DMS114 treated with DMSO at 0.1 percent for 48 hours (cell line): ENCODE results near the gene MEN1.

ENCODE experiments used
- DNase-seq: peaks from one replicate; lab custom pipeline; 2025; ENCODE audit not compliant: unreplicated experiment; lab: John Stamatoyannopoulos, UW

The MEN1 gene

DNA sequence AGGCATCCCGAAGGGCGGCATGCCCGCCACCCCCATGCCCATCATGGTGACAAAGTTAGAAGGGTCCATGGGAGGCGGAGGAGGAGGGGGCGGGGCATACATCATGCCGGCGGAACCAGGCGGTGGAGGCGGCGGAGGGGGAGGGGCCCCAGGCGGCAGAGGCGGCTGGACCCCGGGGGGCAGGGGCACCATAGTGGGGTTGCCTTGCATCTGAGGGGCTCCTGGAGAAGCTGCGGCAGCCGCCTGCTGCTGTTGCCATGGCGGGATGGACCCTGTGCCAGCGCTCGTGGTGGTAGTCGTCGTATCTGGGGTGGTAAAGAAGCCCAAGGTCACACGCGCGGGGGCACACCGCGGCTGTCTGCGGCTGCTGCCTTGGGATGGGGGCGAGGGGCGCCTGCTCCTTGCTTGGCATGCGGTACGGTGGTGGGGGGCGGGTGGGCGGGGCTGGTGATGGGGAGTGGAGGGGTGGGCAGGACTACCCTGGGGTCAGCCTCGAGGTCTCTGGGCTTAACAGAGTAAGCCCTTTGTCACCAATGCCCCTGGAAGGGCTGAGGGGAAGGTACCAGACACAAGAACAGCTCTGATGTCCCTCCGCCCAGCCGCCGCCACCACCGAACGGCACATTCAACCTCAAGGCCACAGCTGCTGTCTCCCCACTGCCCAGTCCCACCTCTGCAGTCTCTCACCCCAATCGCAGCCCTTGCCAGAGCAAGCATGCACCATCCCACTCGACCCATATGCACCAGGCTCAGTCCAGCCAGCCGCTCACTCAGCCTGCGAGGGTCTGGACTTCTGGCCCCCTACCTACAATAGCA, 44.3 kb downstream of the MEN1 start:
- DNase-seq, result no peak

DNA sequence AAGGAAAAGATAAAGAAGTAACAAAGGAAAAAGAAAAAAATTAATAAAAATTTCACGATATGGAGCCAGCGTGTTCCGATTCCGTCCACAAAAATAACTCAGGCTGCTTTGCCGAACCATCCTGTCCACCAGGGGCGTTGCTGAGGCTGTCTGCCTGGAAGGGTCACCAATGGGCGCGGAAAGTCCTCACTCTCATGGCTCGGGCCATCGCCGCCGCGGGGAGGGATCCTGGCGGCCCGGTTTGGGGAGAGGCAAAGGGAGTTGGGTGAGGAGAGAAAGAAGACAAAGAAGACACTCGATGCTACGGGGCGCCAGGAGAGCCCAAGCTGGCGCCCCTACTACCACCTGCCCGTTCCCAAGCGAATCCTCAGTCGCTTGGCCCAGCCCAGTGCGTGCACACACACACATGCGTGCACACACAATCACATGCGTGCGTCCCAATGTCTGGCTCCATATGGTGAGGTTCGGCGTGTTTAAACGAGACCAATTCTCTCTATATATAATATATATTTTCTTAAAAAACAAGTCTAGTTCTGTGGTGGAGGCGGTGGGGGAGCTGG, 45.0 kb downstream of the MEN1 start:
- no peak for DNase-seq

- no peak for DNase-seq
Observed at GRCh38 chr11:64764753-64765152, 45.6 kb downstream of the MEN1 start.

DNA sequence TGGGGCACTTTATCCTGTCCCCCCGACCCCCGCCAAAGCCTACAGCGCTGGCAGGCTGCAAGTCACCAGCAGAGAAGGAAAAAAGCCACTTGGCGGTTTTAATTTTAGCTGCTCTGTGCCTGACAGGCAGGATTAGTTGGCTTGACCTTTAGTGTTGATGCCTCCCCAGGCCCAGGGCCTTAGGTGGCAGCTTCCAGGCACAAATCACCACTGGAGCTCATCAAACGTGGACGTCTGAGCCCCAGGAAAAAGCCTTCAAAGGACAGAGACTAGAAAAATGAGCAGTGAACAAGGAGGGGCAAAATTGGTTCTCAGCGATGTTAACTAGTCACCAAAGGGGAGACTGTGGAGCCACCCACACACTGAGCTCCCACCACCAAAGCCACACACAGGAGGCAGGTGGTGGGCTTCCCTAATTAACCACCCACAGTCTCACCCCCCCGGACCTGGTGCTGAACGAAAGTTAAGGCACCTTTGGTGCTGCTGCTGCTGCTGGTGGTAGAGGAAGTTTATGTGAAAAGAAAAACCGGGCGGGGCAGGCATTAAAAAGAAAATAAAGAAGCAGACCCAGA, 46.2 kb downstream of the MEN1 start:
- no peak for DNase-seq

- no peak for DNase-seq
Observed at GRCh38 chr11:64763526-64764039, 46.8 kb downstream of the MEN1 start.

DNA sequence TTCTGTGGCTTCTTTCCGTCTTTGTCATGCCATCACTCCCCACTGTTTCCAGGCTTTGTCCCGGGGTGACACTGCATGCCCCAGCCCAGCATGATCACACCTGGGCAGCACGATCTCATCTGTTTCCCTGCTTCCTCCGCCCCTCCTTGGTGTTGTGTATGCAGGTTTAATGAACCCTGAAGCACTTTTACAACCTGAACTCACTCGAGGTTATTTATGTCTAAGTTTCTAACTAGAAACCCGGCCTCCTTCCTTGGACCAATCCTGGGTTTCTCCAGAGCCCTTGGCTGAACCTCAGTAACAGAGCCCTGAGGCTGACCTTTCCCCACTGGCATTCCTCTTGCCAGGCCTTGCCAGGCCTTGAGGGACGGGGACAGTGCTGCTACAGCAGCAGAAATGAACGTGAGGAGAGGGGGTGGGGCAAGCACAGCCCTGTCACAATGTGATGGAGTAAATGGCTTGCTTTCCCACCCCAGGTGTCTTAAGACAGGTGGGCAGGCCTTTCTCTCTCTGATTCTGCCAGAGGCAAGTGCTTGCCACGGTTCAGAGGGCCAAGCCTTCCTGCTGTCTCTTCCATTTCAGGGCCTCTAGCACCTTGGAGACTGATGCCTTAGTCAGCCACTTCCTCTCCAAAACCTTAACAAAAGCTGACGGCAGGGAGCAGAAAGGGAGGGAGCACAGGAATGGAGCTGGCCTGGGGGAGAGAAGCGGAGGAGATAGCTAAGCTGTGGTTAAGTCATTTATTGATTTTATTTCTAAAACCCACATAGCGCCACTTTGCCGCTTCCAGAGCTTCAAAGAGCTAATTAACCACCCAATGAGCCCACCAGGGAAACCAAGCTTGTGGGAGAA, 47.5 kb downstream of the MEN1 start:
- DNase-seq, result no peak

DNA sequence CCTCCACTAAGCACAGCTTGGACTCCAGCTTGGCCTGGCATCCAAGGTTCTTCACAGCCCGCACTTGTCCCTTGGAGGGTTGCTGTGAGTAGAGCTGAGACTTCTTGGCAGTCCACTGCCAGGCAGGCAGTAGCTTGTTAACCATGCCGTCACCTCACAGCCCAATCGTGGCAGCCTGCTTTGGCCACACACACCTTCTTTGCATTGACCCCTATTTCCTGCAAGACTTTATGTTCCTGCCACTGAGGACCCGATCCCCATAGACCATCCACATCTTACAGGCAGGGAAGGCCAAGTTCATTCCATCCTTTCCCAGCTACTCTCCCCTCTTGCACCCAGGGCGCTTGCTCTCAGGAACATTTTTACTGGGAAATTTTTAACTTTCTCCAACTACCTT, 48.1 kb downstream of the MEN1 start:
- DNase-seq, result no peak

DNA sequence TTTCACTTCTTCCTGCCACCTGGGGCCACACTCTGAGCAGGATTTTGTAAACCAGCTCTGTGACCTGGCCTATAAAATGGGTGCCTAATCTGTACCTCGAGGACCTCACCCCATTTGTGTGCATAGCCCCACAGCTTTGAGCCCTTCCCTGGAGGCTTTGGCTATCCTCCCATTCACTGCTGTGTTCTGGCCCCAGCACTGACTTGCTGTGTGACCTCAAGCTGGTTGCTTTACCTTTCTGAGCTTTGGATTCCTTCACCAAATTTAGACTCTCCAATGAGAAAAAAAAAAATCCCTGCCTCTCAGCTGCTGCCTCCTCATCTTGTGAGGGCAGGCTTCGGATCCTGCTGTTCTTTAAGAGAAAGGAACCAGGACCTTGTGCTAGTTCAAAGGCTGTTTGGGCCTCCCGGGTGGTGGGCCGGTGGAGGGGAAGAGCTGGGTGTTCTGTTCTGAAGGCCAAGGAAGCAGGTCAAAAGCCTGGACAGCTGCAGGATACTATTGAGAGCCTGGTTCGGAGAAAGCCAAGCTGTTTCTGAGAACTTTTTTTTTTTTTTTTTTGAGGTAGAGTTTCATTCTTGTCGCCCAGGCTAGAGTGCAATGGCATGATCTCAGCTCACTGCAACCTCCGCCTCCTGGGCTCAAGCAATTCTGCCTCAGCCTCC, 49.5 kb downstream of the MEN1 start:
- no peak for DNase-seq

DNA sequence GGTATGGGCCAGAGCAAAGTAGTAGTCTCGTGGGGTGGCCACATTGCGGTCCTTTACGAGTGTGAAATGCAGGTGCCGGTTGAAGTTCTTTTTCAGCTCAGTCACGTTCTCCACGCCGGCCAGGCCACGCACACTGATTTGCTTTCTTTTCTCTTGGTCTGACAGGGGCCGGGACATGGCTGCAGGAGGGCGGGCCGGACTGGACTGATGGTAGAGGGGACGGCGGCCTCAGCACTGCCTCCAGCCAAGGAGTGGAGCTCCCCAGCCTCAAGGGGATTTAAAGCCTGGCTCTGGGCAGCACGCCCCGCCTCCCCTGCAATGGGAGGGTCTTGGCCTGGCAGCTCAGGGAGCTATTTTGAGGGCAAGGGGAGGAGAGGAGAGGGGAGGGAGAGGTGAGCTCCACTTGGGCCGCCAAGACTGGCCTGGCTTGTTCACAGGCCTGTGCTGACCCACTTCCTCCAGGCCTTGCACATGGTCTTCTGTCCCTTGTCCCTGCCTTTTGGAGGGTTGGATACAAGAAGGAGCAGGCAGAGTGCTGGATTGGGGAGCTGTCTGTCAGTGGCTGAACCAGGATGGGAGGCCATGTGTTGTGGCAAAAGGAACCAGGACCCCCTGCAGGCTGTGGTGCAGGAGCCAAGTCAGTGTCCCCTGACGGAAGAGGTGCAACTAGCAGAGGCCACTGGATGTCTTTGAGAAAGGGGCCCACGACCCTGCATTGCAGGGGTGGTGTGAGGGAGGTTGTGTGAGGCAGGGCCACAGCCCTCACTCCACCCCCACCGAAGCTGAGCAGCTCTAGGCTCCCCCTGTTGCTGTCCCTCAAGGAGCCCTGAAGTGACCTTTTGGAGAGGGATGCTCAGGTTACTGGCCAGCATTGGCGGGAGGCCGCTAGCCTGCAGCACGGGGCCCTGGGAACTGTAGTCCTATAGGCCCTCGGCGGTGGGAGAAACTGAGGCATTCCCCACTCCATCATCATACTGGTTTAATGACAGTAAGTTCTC, 50.3 kb downstream of the MEN1 start, which contains the start of gene PYGM:
Gene PYGM (minus strand): TSS at position 253 of the 998 bp plus-strand sequence. CDS start 76 bp downstream, at position 177.
- no peak for DNase-seq

DNA sequence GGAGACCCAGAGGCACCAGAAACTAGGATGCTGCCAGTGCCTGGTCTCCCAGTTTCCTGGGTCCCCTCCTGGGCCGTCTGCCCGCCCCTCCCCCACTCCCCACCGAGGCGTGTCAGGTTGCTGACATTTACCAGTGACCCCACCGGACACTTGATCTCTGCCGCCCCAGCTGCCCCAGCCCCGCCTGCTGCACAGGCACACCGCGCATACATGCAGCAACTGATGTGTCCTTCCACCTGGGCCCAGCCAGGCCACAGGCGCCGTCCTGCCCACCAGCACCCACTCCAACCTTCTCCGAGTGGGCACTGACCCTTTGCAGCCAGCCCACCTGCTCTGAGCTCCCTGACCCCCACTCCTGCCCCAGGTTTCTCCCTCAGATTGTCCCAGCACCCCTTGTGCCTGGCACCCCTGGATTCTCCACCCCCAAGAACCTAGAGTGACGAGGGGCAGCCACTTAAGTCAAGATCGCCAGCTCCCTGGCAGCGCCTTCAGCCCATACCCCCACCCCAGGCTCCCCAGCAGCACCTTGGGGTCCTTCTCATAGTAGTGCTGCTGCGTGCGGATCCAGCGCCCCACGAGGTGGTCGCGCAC, 51.1 kb downstream of the MEN1 start:
- no peak for DNase-seq

DNA sequence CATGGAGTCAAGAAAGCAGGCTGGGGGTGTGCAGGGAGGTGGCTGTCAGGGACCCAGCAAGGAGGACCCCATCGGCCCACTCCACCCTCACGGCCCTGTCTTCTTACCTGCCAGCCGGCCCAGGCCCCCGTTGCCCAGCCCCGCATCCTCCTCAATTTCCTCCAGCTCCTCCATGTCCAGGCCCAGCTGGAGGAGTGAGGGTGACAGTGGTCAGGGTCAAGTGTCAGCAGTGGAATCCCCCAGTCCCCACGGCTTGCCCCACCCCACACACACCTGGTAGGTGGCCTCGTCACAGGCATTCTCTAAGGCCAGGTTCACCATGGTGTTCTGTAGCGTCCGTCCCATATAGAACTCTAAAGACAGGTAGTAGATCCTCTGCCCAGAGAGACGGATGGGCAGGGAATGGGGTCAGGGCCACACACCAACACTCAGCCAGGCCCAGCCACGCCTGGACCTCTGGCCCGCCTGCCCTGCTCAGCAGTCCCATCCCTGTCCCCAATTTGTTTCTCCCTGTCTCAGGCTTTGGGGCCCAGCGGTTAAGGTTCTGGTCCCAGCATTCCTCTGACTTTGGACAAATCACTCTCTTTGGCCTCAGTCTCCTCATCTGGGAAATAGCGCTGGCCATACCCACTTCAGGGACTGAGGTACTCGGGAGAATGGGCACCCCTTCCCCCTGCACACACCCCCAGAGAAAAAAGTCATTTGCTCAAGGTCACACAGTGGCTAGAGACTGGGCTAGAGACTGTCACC, 51.8 kb downstream of the MEN1 start:
- DNase-seq, result no peak

GRCh38 chr11:64757549-64758329, 52.6 kb downstream of the MEN1 start:
- DNase-seq, result no peak

DNA sequence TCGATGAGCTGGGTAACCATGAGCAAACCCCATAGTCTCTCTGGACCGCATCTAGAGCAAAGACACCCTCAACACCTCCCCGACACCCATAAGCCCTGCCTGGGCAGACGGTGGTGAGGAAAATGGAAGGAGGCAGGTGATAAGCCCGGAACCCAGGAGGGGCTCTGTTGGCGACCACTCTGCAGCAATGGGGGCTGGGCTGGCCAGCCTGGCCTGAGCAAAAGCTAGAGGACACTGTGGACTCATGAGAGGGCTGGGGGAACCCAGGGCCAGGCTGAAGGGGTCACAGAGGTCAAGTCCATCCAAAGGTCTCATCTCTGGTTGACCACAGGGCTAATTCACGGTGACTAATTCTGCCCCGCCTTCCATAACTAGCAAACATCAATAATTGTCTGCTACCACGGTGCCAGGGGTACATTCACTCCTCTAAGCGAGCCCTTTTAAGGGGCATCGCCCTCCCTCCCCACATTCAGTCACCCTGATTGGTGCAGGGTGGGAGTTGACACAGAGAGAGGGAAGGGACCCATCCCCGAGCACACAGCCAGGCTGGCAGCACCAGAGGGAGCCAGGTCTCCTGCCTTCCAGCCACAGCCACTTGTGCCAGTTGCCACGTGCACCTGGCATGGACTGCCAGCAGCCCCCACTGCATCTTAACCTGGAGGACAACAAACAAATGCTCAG, 54.5 kb downstream of the MEN1 start:
- DNase-seq, result no peak

- no peak for DNase-seq
Observed at GRCh38 chr11:64754919-64755662, 55.3 kb downstream of the MEN1 start.

DNA sequence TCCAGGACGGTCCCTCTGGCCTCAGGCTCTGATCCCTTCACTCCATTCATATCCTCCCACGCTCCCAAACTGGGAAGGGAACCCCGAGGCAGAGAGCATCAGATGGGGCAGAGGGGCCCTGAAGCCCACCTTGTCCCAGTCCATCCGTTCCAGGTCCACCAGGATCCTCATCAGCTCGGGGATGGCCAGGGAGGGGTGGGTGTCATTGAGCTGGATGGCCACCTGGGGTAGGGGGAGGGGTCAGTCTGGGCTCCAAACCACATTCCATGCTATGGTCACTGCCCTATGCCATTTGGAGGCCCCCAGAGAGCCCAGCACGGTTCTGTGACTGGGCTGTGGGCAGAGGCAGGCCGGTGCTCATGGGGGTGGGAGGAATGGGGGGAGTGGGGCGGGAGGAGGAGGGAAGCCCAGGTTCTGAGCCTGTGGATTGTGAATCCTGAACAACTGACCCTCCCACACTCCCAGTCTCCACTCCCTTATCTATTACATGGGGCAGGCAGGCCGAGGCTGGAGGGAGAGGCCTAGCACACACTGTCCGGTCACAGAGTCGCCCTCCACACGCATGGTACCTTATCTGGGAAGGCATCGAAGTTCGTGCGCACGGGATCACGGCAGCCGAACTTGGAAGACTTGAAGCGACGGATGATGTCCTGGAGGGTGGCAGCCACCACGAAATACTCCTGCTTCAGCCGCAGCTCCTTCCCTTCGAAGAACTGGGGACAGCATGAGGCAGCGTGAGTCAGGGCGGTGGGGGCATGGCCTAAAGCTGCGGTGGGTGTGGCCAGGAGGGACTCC, 56.0 kb downstream of the MEN1 start:
- DNase-seq, result no peak
